Measurements from ENCODE around the gene MIEF1.

MIEF1 gene

DNA sequence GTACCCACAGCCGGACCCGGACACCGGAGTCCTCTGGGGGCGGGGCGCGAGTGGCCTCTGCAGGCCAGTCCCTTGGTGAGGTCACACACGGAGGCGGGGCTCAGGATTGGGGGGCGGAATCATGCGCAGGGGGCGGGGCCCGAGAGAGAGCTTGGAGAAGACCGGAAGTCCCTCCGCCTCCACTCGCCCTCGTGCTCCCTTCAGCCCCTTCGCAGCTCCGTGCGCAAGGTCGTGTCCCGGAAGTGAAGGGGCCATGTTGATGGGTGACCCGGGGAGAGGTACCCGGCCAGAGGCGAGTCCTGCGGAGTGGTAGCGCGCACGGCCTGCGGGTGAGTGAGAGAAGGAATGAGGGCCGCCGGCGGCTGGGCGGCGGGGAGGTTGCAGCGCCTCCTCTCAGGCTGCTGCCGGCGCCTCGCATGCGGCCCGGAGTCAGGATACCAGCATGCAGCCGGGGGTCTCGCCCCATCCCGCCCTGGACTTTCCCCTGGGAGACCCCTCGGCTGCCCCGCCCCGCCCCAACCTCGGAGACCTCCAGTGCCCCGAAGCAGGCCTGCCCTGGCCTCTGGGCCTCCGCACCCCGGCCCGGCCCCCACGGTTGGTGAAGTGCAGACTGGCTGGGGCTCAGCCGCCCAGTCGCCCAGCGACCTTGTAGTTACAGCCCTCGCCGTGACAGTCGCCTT lies at the start of gene MIEF1:
Gene MIEF1 (plus strand): TSS at position 182 of the 680 bp plus-strand sequence. CDS start 9,005 bp downstream, outside the sequence.
- peak; percentile 95 for DNase-seq

DNA sequence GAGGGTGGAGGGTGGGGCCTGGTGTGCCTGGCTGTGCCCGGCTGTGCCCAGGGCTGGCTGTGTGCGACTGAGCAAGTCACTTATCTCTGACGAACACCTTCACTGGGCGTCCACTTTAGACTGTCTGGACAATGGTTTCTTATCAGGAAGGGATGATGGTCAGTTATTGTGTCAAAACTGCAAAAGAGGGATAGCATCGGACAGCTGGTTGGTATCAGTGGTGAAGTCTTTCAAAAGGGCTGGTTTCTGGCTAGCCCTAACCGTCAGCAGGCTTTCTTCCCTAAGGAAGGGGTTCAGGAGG lies 49.4 kb upstream of the MIEF1 start:
- DNase-seq = no peak

DNA sequence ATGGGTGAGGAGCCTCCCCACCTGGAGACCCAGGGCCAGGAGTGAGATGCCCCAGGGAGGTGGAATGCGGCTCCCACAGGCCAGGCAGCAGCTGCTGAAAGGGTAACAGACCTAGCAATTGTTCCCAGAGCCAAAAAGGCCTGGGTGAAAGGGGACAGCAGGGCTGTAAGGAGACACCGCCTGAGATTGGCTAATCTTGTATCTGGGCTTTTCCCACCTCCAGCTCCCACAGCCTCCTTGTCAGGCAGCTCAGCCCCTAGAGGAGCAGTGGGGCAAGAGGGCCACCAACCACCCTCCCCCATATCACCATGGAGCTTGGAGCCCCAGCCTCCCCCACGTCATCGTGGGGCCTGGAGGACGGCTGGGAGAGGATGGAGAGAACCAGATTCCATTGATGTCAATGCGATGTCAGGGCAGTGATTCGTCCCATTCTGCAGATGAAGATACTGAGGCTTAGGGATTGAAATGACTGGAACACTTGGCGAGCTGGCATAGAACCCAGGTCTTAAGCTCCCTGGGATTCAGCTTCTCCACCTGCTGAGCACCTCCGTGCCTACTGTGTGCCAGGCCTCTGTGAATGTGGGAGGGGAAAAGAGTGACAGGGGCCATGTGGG lies 48.2 kb upstream of the MIEF1 start:
- no peak for DNase-seq

DNA sequence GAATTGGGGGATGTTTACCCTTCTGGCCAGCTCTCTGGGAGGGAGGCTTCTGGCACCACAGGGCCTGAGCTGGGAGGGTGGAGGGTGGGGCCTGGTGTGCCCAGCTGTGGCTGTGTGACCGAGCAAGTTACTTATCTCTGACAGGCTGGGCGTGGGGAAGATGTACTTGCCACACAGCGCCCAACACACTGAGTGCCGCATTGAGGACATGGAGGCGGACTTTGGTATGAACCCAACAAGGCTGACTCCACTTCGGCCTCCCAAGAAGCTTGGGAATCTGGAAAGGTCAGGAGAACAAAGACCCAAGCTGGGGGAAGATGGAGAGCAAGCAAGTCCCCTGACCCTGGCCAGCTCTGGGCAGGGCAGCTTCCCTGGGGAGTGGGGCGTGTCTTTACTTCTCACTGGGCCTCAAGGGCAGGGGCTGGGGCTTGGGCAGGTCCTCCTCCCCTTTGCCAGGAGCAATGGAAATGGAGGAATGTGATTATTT lies 47.7 kb upstream of the MIEF1 start:
- DNase-seq = no peak

DNA sequence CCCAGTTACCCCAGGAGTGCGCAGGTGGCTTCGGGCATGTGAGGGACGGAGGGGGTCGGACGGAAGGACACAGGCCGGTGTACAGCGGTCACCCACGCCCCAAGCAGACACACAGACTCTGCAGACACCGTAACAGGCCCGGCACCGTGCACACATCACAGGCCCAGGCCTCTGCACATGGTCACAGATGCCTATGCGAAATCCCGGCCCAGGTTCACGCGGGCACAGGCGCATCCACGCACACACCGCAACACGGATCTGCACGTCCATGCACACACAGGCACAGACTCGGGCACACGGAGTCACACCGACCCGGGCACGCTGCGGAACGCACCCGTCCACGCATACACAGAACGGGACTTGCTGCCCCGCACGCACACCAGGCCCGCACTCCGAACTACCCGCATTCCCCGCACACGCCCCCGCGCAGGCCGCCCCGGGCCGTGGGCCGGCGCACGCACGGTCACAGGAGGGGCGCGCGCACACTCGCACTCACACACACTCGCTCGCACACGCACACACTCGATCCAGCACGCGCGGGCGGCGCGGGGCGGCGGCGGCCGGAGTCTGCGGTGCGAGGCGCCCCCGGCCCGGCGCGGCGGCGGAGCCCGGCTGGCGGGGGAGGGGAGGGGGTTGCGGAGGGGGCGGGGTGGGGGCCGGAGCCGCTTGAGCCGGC lies 45.4 kb upstream of the MIEF1 start, which contains the start of gene MGAT3:
Gene MGAT3 (plus strand): TSS at position 491 of the 676 bp plus-strand sequence. CDS start 30,336 bp downstream, outside the sequence.
- DNase-seq = no peak

DNA sequence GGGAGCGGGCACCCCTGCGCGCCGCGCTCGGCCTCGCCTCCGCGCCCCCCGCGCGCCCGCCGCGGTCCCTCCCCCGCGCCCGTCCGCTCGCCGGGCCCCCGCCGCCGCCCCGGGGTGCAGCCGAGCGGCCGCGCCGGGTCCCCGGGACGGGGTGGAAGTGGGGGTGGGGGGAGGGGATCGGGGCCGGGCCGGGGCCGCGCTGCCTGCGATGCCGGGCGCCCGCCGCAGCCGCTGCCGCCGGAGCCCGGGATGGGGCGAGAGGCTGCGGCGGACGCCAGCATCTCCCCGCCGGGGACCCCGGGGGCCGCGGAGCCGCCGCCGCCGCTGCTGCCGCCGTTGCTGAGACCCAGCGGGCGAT lies 44.9 kb upstream of the MIEF1 start:
- DNase-seq = no peak

DNA sequence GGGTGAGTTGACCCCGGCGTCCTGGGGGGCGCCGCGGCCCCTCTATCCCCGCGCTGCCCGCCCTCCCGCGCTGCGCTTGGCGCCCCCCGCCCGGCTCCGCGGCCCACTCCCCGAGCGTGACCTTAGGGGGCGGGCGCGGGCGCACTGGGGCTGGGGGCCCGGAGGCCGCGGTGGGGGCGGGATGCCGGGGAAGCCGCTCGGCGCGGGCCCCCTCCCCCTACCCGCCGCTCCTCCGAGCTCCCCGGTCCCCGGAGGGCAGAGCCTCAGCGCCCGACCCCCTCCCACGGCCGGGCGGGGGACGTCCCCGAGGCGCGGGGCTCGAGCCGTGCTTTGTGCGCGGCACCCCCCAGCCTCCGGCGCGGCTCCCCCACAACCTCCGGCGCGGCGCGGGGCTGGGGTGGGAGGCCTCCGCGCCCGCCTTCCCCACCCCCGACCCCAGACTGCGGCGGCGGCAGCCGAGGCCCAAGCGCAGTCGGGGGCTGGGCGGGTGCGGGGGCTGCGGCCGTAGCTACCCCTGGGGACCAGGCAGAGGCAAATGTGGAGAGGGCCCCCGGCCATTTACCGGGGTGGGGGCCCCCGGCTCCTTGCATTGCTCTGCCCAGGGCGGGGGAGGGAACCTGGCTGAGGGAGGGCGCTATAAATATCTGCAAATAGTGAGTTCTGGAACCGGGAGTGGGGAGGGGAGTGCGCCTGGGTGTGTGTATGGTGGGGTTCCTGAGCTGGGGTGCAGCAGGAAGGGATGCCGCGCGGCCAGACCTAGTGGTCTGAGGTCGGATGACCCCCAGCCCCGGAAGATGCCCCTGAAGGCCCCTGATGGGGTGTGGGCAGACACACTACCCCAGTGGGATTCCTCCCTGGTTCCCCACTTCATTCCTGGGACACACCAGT lies 44.3 kb upstream of the MIEF1 start:
- no peak for DNase-seq

DNA sequence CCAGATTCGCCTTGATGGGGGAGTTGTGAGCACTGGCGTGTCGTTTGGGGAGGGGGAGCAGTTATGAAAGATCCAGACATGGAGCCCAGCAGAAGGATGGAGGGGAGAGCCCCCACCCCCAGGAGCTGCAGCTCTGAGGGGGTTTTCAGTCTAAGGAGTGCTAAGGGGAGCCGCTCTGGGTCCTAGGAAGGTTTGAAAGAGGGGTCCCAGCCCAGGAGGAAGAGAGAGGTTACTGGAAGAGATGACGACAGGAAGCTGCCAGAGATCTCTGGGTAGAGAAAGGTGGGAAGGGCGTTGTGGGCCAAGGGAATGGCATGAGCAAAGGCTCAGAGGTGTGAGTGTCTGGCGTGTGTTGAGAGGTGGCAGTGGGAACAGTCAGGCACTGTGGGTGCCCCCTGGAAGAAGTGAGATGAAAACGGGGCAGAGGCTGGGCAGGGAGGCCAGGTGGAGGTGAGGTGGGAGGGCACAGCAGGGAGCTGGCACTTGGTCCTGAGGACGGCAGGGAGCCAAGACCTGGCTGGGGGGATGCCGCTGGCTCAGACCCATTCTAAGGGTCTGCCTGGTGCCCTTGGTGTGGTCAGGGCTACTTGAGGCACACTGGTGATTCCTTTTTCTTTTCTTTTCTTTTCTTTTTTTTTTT lies 43.5 kb upstream of the MIEF1 start:
- no peak for DNase-seq

DNA sequence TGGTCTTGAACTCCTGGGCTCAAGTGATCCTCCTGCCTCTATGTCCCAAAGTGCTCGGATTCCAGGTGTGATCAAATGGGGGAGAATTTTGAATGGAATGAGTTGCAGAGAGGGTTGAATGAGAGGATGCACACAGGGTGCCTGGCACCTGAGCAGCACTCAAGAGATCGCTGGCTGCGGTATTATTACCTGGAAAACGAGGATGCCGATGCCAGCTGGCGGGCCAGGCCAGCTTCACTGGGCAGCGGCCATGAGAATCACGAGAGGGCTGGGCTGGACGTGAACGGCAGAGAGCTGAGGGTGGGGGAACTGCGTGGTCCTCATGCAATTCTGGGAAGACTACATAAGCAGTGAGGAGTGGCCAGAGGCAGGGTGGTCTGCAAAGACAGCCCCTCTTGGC lies 42.4 kb upstream of the MIEF1 start:
- DNase-seq = no peak

DNA sequence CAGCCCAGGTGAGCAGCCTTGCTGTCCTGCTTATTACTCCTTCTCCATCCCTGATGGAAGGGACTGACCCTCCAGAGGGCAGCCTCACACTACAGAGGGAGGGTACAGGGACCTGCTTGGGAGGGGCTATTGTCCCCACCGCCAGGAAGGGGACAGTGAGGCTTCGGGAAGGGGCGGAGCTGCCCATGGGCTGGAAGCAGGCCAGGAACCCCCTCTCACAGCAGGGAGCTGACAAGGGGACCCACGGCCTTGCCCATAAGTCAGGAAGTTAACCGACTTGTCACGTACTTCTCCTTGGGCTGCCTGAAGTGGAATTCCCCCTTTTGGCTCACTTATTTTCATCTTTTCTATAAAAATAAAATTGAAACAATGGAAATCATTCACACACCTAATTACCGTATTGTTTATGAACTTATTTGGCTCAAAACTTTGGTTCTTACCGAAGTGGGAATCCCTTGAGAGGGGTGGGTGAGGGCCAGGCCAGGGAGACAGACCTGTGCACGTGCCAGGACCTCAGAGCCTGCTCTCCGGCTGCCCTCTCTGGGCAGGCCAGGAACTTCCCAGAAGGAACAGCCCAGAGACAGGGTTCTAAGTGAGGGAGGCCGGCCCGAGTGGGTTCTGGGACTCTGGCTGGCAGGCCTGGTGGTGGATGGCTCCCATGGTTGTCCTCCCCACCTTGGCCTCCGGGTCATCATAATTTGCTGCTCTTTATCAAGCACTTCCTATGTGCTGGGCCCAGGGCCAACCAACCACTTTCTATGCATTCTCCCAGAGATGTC lies 39.5 kb upstream of the MIEF1 start:
- no peak for DNase-seq

DNA sequence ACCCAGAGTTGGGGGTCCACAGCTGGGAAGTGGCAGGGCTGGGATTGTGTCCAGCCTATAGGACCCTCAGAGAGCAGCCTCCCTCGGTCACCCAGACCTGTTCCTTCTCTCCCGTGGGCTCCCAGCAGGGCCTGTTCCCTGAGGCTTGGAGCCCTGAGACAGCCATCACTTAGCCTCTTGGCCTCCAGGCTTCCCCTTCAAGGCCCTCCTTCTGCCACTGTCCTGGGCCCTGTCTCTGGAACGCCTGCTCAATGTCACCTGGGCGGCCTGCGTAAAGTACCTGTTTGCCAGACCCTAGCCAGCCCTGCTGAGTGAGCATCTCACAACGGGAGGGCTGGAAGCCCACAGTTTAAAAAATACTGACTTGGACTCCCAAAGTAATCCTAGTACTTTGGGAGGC lies 38.8 kb upstream of the MIEF1 start:
- DNase-seq = no peak

DNA sequence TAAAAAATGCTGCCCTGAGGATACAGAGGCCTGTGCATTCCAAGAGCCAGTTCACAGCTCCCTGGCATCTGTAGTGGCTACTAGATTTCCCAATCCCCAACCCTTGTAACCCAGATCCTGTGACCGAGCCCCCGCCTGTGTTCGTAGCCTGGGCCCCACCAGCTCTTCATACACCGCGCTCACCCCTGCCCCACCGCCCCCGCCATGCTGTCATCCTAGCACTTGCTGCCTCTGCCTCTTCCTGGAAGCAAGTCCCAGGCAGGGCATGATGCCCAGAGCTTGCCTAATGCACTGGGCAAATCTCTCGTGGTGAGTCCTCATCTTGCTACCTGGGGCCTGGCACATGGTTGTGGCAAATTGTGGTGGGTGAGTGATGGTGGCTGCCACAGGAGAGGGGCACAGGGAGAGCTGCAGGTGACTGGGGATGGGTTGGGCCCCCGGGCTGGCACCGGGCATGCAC lies 38.1 kb upstream of the MIEF1 start:
- no peak for DNase-seq

DNA sequence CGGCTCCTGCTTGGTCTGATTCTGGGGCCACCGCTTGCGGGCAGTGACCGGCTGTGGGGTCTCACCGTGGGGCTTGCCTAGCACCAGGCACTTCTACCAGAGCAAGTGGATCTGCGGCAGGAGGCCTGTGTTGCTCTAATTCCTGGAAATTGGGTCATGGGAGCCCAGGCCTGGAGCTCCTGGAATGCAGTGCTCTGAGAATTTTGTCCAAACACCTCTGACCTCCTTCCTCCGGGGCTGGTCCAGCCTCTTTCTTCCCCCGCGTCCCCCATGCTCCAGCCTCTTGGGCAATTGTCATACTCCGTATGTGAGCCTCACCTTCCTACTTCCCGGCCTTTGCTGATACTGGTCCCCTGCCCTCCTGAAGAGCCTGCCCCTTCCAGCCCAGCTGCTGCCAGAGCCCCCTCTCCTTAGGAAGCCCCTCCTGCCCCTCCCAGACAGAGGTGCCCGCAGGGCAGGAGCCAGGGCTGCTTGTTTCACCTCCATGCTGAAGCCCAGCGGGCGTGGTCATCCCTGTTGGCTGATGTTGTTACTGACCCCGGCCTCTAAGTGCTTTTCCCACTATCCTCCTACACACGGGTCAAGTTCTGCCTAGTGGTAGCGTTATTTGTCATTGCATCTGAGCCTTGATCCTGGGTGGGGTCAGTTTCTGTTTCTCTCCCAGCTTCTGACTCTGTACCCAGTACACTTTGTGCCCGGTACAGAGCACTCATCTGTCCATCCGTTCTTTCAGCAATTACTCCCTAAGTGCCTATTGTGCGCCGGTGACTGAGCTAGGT lies 35.7 kb upstream of the MIEF1 start:
- DNase-seq = no peak

DNA sequence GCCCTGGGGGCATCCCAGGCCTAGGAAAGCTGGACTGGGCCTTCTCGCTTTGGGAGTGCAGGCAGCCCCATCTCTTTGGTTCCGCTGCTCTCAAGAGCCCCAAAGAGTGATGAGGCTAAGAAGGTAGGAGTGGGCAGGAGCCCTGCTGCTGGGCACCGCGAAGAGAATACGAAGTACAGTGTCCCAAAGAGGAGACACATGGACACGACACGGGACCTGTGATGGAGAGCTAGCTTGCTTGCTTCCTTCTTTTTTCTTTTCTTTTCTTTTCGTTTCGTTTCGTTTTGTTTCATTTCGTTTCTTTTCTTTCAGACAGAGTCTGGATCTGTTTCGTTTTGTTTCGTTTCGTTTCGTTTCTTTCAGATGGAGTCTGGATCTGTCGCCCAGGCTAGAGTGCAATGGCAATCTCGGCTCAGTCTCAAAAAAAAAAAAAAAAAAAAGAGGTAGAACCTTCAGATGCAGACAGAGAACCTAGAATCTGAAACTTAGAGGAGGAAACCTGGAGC lies 34.6 kb upstream of the MIEF1 start:
- DNase-seq = no peak

DNA sequence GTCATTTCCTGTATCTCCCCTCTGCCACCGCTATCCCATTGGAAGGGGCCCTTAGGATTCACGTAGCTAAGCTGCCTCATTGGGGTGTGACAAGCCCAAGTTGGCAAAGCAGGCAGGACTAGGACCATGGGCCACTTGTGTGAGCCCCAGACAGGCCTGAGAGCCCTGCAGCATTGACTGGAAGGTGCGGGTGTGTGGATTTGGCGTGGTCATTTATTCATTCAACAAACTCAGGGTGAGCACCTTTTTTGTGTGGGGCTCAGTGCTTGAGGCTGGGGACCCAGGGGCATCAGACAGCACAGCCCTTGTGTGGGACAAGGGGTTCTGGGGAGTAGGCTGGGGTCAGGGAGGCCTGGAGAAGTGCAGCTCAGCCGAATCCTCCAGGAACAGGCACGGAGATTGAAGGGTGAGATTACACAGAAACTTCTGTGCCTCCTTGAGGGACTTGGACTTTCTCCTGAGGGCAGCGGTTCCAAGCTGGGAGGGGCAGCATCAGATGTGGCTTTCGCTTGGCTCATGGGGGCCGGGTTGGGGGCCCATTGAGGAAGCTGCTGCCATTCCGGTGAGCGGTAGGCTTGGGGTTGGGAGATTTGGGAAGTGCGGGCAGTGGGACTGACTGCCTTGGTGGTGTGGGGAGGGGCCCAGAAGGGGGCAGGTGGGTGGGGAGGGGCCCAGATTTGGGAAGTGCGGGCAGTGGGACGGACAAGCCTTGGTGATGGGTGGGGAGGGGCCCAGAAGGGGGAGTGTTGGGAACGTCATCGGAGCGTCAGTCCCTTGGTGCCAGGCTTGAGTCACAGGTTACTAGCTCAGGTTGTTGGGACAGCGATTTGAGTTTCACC lies 33.4 kb upstream of the MIEF1 start:
- DNase-seq = no peak

DNA sequence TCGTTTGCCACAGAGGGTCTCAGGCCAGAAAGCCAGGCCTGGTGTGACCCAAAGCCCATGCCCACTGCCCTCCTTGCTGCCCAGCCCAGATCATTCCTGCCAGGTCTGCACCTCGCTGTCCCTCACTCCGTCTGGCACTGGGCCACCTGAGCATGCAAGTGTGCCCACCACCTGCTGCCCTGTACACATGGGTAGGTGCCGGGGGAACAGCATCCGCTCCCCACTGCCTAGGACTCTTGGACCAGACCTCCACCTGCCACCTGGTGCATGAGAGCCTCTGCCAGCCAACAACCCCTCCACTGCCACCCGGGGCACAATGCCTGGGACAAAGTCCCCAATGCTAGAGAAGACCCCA lies 32.8 kb upstream of the MIEF1 start:
- DNase-seq = no peak

DNA sequence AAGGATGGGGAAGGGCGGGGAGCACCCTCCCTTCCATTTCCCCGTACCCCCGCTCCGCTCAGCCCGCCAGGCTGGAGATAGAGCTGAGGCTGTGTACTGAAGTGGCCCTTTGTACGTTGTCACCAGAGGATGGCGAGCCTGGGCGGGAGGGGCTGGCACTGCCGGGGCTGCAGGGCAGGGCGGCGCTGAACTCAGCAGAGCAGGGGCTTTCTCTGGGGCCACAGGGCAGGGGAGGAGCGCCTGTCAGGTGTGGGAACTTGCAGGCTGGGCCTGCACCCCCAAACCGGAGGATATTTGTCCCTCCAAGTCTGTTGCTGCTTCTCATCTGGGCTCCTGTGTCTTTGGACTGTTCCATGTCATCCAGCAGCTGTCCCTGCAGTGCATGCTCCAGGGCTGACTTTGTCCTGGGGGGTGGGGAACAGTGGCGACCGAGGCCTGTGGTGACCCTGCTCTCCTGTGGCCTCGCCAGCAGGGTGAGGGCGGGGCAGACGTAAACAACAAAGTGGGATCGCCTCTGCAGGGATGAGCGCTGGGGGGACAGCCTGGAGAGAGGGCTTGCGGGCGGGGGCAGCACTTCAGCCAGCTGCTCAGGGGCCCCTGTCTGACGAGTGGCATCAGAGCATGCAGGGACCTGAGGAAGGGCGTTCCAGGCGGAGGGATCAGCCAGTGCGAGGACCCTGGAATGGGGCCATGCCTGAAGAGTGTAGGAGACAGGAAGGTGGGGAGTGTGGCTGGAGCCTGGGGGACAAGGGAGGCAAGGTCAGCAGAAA lies 32.2 kb upstream of the MIEF1 start:
- DNase-seq = no peak

DNA sequence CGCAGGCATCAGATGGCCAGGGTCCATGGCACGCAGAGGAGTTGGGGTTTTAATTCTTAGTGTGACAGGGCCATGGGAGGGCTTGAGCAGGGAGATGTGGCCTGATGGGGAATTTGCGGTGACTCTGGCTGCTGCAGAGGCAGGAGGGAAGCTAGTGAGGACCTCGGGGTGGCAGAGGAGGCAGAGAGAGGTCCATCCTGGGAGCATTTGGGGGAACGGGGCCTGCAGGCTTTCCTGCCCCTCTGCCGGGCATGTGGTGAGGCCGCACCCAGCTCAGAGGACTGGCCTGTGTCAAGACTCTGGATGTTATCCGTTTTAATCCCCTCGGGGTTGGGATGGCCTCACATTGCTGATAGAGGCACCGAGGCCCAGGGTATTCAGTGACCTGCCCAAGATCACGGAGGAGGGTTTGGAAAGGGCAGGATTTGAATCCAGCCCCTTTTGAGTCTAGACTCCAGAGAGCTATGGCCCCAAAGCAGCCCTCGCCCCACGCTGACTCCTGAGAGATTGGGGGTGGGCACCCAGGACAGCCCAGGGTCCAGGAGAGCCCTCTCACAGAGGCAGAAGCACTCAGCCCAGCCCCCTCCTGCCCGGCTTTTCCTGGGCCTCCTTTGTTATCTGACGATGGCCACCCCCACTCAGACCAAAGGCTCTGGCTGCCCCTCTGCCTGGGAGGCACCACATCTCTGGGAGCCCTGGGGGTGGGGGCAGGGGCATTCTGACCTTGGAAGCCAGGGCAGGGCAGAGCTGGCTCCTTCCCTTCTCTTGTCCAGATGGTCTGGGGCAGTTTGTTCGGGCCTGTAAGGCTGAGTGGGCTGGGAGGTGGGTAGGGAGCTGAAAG lies 31.4 kb upstream of the MIEF1 start:
- DNase-seq = no peak

Measured in NCI-H1436 (cell line).